Transverse colon (tissue), 4 donors: Measurements from ENCODE around the gene CD276. TPM values are rescaled to one million over a fixed set of nuclear protein-coding genes. Genes with fewer than 3 reads are reported as not detected.

Experiments
- DNase-seq: peaks from one replicate; pipeline ENCODE4 v3.0.0-alpha.2; 2019
- H3K27ac ChIP-seq, 4 donors: fragments of 200-600 bp; sonication (generic); 2 replicates each; pipeline ENCODE4 v1.5.1; 2016 to 2018; ENCODE audit warnings: inconsistent platforms in 4 of 4
- H3K27me3 ChIP-seq: fragments of 200-600 bp; sonication (generic); 2 replicates; pipeline ENCODE4 v1.5.1; 2017; ENCODE audit warnings: inconsistent platforms
- H3K36me3 ChIP-seq, 4 donors: fragments of 200-600 bp; sonication (generic); 2 replicates each; pipeline ENCODE4 v1.5.1; 2017 to 2019; ENCODE audit warnings: inconsistent platforms in 4 of 4
- H3K4me1 ChIP-seq, 4 donors: fragments of 200-600 bp; sonication (generic); 2 replicates each; pipeline ENCODE4 v1.5.1; 2017 to 2020; ENCODE audit warnings: inconsistent platforms in 4 of 4
- H3K4me3 ChIP-seq, 4 donors: fragments of 200-600 bp; sonication (generic); 1 replicate in 1 of 4; 2 replicates in 3 of 4; pipeline versions ENCODE4 v1.5.1 to v1.6.1; 2017 to 2019; ENCODE audit warnings: inconsistent platforms in 4 of 4
- H3K9me3 ChIP-seq, 2 donors: fragments of 200-600 bp; sonication (generic); 2 replicates each; pipeline ENCODE4 v1.5.1; 2017 to 2019; ENCODE audit warnings: inconsistent platforms in 2 of 2
- EP300 ChIP-seq: sonication (generic); formaldehyde crosslinking; IDR thresholded peaks from one replicate; pipeline ENCODE4 v1.6.1; 2017; ENCODE audit warnings: antibody characterized with exemption, low read depth
- POLR2A ChIP-seq: fragments of 450-650 bp; IDR thresholded peaks from one replicate; pipeline ENCODE4 v1.6.1; 2016; ENCODE audit warnings: antibody characterized with exemption, mild to moderate bottlenecking, moderate library complexity
- POLR2AphosphoS5 ChIP-seq, 3 donors: sonication (generic); formaldehyde crosslinking; IDR thresholded peaks; one replicate each; pipeline ENCODE4 v1.6.1; 2016; ENCODE audit warnings: antibody characterized with exemption in 3 of 3
- WGBS, 2 donors: methylation state at CpG; one replicate each; pipeline ENCODE4 v1.1.5; 2018; ENCODE audit warnings: low coverage in 1 of 2; 5-methylcytosine and 5-hydroxymethylcytosine counted together
- in situ Hi-C, 4 donors: fragments of 200-750 bp; cut with MboI; loops; one replicate each; pipeline versions ENCODE4 v1.15.0 to v1.15.1; 2017; ENCODE audit warnings: low sequenced_read_pairs in 3 of 4, low pct_ligation_motif_present in 1 of 4, low pct_unique_long_range_greater_than_20kb in 1 of 4
- intact Hi-C: fragments of 100-400 bp; cut with DNase I; formaldehyde crosslinking; loops from one replicate; pipeline ENCODE4 v1.15.1; 2023; ENCODE audit warnings: low total_unique reads
- total RNA-seq, 4 donors: library from RNA; depleted of rRNA; stranded (reverse); fragments of >200 nt; gene quantifications; one replicate each; pipeline ENCODE4 v1.1.0, GENCODE V29; 2016
- TF ChIP-seq, protein P1 (sequence below), 5 experiments: fragments of 200-600 bp in 3 of 5; fragments of 450-650 bp in 2 of 5; sonication (generic) in 3 of 5; IDR thresholded peaks; 1 replicate in 2 of 5; 2 replicates in 3 of 5; pipeline ENCODE4 v1.5.1; 2016 to 2017; ENCODE audit warnings: antibody characterized with exemption in 5 of 5, inconsistent platforms in 3 of 5, mild to moderate bottlenecking in 2 of 5, moderate library complexity in 1 of 5

CD276 gene
- total RNA-seq, 4 donors from 2014 or later = 26.8 to 110 (median 45.7) TPM

DNA sequence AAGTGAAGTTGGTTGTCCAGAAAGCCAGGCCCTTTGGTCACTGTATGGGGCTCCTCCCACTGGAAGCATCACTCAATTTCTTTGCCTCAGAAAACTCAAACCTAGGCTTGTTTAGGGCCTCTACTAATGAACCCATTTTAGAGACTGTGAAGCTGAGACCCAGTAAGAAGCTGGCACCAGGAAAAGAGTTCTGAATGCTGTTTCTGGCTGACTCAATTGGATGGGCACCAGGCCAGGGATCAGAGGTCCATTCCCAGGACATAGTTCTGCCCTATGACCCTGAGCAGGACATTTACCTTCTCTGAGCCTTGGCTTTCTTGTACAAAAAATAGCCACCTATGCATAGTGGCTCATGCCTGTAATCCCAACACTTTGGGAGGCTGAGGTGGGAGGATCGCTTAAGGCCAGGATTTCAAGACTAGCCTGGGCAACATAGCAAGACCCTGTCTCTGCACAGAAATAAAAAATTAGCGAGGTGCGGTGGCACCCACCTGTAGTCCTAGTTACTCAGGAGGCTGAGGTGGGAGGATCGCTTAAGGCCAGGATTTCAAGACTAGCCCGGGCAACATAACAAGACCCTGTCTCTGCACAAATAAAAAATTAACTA is 30.6 kb downstream of the CD276 start:
- Histone ChIP-seq H3K27ac (no peak overlapping the region), H3K27me3 (no peaks in the 10 kb centered on the region), H3K9me3 (no peaks in the 10 kb centered on the region), H3K4me3 (no peak overlapping the region), H3K36me3 (no peaks in the 10 kb centered on the region), H3K4me1 (peaks cover 0 to 2% (median 0%) of the 10 kb centered on the region in 4 donors)
- intact Hi-C loops = no loop called here
- TF ChIP-seq EP300 = no peak
- no peak for TF ChIP-seq POLR2A
- TF ChIP-seq POLR2AphosphoS5 (IDR thresholded peaks at IDR 0.05) = no peak
- TF ChIP-seq, protein P1, sequence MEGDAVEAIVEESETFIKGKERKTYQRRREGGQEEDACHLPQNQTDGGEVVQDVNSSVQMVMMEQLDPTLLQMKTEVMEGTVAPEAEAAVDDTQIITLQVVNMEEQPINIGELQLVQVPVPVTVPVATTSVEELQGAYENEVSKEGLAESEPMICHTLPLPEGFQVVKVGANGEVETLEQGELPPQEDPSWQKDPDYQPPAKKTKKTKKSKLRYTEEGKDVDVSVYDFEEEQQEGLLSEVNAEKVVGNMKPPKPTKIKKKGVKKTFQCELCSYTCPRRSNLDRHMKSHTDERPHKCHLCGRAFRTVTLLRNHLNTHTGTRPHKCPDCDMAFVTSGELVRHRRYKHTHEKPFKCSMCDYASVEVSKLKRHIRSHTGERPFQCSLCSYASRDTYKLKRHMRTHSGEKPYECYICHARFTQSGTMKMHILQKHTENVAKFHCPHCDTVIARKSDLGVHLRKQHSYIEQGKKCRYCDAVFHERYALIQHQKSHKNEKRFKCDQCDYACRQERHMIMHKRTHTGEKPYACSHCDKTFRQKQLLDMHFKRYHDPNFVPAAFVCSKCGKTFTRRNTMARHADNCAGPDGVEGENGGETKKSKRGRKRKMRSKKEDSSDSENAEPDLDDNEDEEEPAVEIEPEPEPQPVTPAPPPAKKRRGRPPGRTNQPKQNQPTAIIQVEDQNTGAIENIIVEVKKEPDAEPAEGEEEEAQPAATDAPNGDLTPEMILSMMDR (IDR thresholded peaks at IDR 0.05) = no peak
- no peak for DNase-seq
- WGBS, 2 donors = 95 to 97% methylated on average over 5 of the region's 5 CpGs
- in situ Hi-C loops = loop anchor here in 1 of 4 donors (25.0 kb wide), 1 partner anchor 152 kb away; no protein-coding TSS in a partner anchor

DNA sequence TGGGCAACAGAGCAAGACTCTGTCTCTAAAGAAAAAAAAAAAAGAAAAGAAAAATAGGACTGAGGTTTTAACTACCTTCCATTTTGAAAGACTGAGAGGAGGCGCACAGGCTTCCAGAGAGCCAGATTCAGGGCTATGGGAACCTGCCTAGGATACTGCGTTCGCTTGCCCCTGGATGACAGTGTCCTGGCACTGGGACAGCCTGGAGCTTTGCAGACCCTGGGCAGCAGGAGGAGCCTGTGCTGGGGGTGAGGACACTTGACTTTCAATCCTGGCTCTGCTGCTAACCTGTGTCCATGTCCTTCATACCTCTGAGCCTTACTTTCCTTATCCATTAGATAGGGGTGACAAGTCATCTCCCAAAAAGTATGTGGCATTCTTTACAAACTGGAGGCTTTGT is 31.2 kb downstream of the CD276 start:
- DNase-seq = no peak
- H3K27ac ChIP-seq = no peak overlapping the region
- no peaks in the 10 kb centered on the region for H3K36me3 ChIP-seq
- no peaks in the 10 kb centered on the region for H3K9me3 ChIP-seq
- TF ChIP-seq, protein P1 (IDR thresholded peaks at IDR 0.05) = no peak
- TF ChIP-seq EP300 = no peak
- TF ChIP-seq POLR2A = no peak
- TF ChIP-seq POLR2AphosphoS5 (IDR thresholded peaks at IDR 0.05) = no peak
- intact Hi-C loops = no loop called here
- no peaks in the 10 kb centered on the region for H3K27me3 ChIP-seq
- no peaks in the 10 kb centered on the region for H3K4me1 ChIP-seq
- in situ Hi-C loops = loop anchor here in 1 of 4 donors (25.0 kb wide), 1 partner anchor 153 kb away; no protein-coding TSS in a partner anchor
- WGBS, 2 donors = 91% methylated on average over 3 of the region's 3 CpGs; no CpG with 5 or more reads in 1 of the 2 donors
- no peak overlapping the region for H3K4me3 ChIP-seq

DNA sequence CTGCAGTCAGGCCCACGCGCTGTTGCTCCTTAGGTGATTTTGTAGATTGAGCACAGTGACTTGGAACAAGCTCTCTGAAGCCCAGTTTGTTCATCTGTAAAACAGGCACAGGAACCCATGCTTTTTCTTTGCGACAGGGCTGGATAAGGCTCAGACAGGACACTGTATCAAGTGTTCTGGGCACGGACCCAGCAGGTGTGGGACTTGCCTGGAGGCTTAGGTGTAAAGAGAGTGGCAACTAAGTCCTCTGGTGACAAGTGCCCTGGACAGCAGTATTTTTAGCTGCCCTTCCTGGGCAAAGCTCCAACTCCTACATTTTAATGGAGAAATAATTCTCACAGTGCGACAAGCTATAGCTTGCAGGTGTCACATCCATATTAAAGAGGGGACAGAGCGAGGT is 32.2 kb downstream of the CD276 start:
- in situ Hi-C loops = loop anchor here in 1 of 4 donors (25.0 kb wide), 1 partner anchor 154 kb away; no protein-coding TSS in a partner anchor
- TF ChIP-seq POLR2A = no peak
- TF ChIP-seq EP300 = no peak
- no peak for TF ChIP-seq POLR2AphosphoS5 (IDR thresholded peaks at IDR 0.05)
- TF ChIP-seq, protein P1 (IDR thresholded peaks at IDR 0.05) = no peak

DNA sequence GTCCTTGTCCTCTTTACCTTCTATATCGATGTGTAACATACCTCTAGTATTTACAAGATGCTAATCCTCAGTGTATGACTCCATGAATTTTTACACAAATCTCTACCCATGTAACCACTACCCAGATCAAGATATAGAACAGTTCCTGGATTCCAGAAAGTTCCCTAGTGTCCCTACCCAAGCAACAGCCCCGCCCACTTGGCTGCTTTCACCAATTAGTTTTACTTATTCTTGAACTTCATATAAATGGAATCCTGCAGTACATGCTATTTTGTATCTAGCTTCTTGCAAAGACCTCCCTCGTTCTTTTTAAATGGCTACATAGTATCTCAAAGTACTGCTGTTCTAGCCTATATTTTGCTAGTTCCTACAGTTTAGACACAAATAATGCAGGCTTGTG is 33.0 kb downstream of the CD276 start:
- DNase-seq = no peak
- Histone ChIP-seq H3K27me3 (no peaks in the 10 kb centered on the region), H3K4me3 (no peak overlapping the region), H3K4me1 (no peaks in the 10 kb centered on the region), H3K9me3 (no peaks in the 10 kb centered on the region), H3K27ac (no peak overlapping the region), H3K36me3 (no peaks in the 10 kb centered on the region)
- 74 to 100% methylated on average over 1 to 3 of the region's 3 CpGs for WGBS, 2 donors
- intact Hi-C loops (no loop called here), in situ Hi-C loops (loop anchor here in 1 of 4 donors (25.0 kb wide), 1 partner anchor 155 kb away; no protein-coding TSS in a partner anchor)
- TF ChIP-seq POLR2A = no peak
- TF ChIP-seq, protein P1 (IDR thresholded peaks at IDR 0.05) = no peak
- no peak for TF ChIP-seq POLR2AphosphoS5 (IDR thresholded peaks at IDR 0.05)
- TF ChIP-seq EP300 = no peak

More for the DNA sequence above, 32.2 kb downstream of the CD276 start:
- Histone ChIP-seq H3K27ac (no peak overlapping the region), H3K36me3 (no peaks in the 10 kb centered on the region), H3K4me3 (no peak overlapping the region), H3K27me3 (no peaks in the 10 kb centered on the region), H3K9me3 (no peaks in the 10 kb centered on the region), H3K4me1 (no peaks in the 10 kb centered on the region)
- no peak for DNase-seq
- 65% methylated on average over 6 of the region's 6 CpGs; no CpG with 5 or more reads in 1 of the 2 donors for WGBS, 2 donors
- intact Hi-C loops = no loop called here
